GM21423 (cell line): Measurements from ENCODE around the gene BLOC1S4.

Experiments used
- ATAC-seq: cut with Tn5 transposase; IDR thresholded peaks from one replicate; pipeline ENCODE4 v1.9.1; 2021; ENCODE audit warnings: mild to moderate bottlenecking, moderate library complexity; ENCODE audit not compliant: unreplicated experiment

The BLOC1S4 gene

DNA sequence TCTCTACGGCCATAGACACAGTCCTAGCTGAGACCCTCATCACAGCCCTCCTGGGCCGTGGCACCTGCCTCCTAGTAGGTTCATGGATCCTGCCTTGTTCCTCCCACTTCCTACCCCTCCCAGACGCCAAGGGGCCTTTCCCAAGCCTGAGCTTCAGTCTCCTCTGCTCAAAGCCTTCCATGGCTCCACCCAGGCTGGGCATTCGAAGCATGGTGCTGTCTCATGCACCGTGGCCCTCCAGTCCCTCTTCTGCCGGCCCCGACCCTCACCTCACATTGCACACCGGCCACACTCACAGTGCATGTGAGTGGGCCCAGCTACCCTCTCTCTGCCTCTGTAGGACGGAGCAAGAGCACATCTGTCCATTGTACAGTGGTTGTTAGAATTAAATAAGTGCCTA is 44.9 kb downstream of the BLOC1S4 start:
- ATAC-seq, result no peak

- ATAC-seq, result no peak
Measured at GRCh38 chr4:6761649-6762615, 46.0 kb downstream of the BLOC1S4 start.

- ATAC-seq, result no peak
Measured at GRCh38 chr4:6763330-6763851, 47.4 kb downstream of the BLOC1S4 start.

- ATAC-seq, result no peak
Measured at GRCh38 chr4:6764976-6765620, 49.1 kb downstream of the BLOC1S4 start.

DNA sequence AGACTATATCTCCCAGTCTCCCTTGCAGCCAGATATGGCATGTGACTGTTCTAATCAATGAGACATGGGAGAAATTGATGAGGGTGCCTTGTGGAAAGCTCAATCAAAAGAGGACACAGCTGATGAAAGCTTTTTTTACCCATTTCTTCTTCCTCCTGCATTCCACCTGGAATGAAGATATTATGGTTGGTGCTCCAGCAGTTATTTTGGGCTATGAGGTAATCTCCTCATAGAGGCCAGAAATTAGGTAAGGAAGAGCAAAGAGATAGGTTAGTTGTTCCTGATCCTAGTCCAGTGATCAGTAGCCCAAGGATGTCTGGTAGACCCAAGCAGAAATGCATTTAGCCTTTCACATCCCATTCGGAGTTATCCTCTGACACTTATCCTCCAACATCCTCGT is 49.7 kb downstream of the BLOC1S4 start:
- no peak for ATAC-seq
